ENCODE results near the gene PCARE.

Gene PCARE

DNA sequence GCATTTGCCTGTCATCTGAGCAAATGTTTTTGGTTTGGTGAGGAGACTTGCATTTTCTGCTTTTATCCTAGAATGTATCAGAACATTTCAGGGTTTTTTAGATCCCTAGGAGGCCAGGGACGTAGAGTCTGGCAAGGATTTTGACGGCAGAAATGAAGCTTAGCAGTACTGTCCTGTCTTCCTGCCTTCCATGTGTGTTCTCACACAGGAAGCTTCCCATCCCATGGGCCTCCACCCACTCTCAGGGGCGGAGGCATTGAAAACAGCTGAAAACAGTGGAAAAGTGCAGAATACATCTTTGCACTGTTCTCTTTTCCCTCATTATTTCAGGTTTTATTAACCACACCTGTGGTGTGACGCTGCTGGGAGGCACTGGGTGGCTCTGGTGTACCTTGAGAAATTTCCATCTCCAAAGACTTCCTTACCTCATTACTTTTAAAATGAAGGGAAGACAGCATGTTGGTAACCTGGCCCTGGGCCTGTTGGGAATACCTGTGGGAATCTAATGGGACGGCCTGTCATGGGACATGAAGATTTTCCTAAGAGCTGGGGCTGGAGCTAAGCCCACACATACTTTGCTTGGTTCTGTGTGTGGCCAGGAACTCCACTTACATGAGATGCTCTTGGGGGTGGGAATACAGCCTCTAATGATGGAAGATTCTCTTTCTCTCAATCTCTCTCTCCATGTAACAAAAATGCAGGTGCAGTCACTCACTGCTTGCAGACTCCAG, 20.5 kb downstream of the PCARE start:
- Histone ChIP-seq H3K4me3 (ENCODE audit: low read depth, low read length) (no peak overlapping the region), H3K9me3 (ENCODE audit: severe bottlenecking) (no peaks in the 10 kb centered on the region), H3K27me3 (ENCODE audit: insufficient read depth, low read depth, severe bottlenecking) (no peaks in the 10 kb centered on the region), H3K36me3 (no peaks in the 10 kb centered on the region), H3K27ac (peak overlapping the region; percentile 73)
- TF ChIP-seq, protein P1, sequence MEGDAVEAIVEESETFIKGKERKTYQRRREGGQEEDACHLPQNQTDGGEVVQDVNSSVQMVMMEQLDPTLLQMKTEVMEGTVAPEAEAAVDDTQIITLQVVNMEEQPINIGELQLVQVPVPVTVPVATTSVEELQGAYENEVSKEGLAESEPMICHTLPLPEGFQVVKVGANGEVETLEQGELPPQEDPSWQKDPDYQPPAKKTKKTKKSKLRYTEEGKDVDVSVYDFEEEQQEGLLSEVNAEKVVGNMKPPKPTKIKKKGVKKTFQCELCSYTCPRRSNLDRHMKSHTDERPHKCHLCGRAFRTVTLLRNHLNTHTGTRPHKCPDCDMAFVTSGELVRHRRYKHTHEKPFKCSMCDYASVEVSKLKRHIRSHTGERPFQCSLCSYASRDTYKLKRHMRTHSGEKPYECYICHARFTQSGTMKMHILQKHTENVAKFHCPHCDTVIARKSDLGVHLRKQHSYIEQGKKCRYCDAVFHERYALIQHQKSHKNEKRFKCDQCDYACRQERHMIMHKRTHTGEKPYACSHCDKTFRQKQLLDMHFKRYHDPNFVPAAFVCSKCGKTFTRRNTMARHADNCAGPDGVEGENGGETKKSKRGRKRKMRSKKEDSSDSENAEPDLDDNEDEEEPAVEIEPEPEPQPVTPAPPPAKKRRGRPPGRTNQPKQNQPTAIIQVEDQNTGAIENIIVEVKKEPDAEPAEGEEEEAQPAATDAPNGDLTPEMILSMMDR (IDR thresholded peaks at IDR 0.05; ENCODE audit: low read depth, low read length), result peak; percentile 52
- DNase-seq, result no peak

DNA sequence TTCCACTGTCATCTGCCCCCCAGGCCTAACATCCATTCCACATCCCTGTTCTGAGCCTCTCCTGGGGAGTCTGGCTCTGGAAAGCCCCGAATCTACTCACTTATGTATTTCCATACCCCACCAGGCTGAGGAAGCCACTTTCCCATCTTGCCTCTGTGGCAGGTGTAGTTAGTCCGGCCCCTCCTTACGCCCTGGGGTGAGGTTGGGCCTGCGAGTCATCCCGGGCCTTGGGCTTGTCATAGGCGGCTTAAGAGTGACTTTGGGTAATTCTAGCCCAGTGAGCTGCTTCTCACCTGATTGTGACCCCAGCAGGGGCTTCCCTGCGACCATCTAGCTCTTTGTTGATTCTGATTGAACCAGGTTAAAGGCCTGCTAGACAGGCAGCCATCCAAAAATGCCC, 21.1 kb downstream of the PCARE start:
- Histone ChIP-seq H3K4me3 (ENCODE audit: low read depth, low read length) (no peak overlapping the region), H3K27me3 (ENCODE audit: insufficient read depth, low read depth, severe bottlenecking) (no peaks in the 10 kb centered on the region), H3K36me3 (no peaks in the 10 kb centered on the region), H3K27ac (peak overlapping the region; percentile 73), H3K9me3 (ENCODE audit: severe bottlenecking) (no peaks in the 10 kb centered on the region)
- DNase-seq, result peak; percentile 94
- TF ChIP-seq, protein P1 (IDR thresholded peaks at IDR 0.05; ENCODE audit: low read depth, low read length), result no peak

DNA sequence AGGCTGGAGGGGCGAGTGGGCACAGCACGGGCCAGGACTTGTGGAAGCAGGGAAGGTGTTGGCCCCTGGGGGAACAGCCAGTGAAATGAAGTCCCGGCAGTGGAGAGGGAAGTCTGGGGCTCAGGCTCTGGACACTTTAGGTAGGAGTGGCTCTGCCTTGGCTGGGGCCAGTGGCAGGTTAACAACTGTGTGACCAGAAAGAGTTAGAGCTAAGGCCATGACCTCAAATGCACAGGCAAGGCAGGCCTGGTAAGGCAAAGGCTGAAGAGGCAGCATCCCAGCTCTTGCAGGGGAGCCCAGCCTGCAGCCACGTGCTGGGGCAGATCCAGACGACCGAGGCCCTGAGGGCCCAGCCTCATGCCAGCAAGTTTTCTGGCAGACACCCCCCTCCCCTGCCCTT, 21.5 kb downstream of the PCARE start:
- no peak for DNase-seq
- TF ChIP-seq, protein P1 (IDR thresholded peaks at IDR 0.05; ENCODE audit: low read depth, low read length), result no peak
- Histone ChIP-seq H3K36me3 (no peaks in the 10 kb centered on the region), H3K27me3 (ENCODE audit: insufficient read depth, low read depth, severe bottlenecking) (no peaks in the 10 kb centered on the region), H3K9me3 (ENCODE audit: severe bottlenecking) (no peaks in the 10 kb centered on the region), H3K27ac (peak overlapping the region; percentile 73), H3K4me3 (ENCODE audit: low read depth, low read length) (no peak overlapping the region)

DNA sequence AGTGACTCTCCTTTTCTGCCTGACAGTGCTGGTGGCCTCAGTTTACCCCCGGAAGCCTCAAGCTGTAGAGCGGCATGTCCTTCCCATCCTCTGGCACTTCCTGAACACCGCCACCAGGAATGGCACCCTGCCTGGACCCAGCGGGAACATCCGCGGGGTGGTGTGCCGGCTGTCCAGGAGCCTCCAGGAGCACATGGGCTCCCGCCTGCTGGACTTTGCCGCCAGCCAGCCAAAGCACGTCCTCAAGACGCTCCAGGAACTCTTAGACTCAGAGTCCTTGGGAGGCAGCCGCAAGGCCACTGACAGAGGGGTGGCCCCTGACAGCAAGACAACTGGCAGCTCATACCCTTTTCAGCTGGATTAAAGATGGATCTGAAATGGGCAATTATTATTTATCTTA, 22.6 kb downstream of the PCARE start:
- no peaks in the 10 kb centered on the region for H3K27me3 ChIP-seq (ENCODE audit: insufficient read depth, low read depth, severe bottlenecking)
- no peaks in the 10 kb centered on the region for H3K36me3 ChIP-seq
- H3K4me3 ChIP-seq (ENCODE audit: low read depth, low read length), result no peak overlapping the region

DNA sequence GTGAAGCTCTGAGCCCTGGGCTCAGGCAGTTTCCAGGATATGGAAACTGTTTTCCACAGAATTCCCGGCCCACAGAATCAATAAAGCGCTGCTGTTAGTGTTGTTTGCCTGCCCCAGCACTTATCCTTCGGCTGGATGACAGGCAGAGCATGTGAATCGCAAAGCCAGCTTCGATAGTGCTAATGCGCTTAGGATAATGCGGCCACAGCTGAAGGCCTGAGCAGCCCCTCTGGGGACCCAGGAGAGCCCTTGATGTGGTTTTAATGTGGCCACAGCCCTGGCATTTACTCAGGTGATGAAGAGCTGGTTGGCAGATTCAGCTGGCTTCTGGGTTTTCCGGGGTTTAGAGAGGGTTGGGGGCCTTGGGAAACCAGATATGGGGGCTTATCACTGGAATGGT, 23.7 kb downstream of the PCARE start:
- Histone ChIP-seq H3K27me3 (ENCODE audit: insufficient read depth, low read depth, severe bottlenecking) (no peaks in the 10 kb centered on the region), H3K36me3 (no peaks in the 10 kb centered on the region), H3K27ac (peak overlapping the region; percentile 80), H3K4me3 (ENCODE audit: low read depth, low read length) (no peak overlapping the region), H3K9me3 (ENCODE audit: severe bottlenecking) (no peaks in the 10 kb centered on the region)
- TF ChIP-seq, protein P1 (IDR thresholded peaks at IDR 0.05; ENCODE audit: low read depth, low read length), result no peak
- peak; percentile 94 for DNase-seq

More for the DNA sequence above, 22.6 kb downstream of the PCARE start:
- DNase-seq, result no peak
- no peak overlapping the region for H3K27ac ChIP-seq
- TF ChIP-seq, protein P1 (IDR thresholded peaks at IDR 0.05; ENCODE audit: low read depth, low read length), result no peak
- H3K9me3 ChIP-seq (ENCODE audit: severe bottlenecking), result no peaks in the 10 kb centered on the region

Measured in WERI-Rb-1 (cell line).